HG02571 (cell line): ENCODE data around the gene SHMT2.
"Not testable (repeated sequence)": the region's sequence is repeated elsewhere in the genome, so short reads cannot be mapped to it uniquely, and the experiment has no call there.

Experiments used
- ATAC-seq: cut with Tn5 transposase; IDR thresholded peaks from one replicate; pipeline ENCODE4 v1.9.1; 2021; ENCODE audit warnings: mild to moderate bottlenecking, moderate library complexity; ENCODE audit not compliant: unreplicated experiment

SHMT2 gene

DNA sequence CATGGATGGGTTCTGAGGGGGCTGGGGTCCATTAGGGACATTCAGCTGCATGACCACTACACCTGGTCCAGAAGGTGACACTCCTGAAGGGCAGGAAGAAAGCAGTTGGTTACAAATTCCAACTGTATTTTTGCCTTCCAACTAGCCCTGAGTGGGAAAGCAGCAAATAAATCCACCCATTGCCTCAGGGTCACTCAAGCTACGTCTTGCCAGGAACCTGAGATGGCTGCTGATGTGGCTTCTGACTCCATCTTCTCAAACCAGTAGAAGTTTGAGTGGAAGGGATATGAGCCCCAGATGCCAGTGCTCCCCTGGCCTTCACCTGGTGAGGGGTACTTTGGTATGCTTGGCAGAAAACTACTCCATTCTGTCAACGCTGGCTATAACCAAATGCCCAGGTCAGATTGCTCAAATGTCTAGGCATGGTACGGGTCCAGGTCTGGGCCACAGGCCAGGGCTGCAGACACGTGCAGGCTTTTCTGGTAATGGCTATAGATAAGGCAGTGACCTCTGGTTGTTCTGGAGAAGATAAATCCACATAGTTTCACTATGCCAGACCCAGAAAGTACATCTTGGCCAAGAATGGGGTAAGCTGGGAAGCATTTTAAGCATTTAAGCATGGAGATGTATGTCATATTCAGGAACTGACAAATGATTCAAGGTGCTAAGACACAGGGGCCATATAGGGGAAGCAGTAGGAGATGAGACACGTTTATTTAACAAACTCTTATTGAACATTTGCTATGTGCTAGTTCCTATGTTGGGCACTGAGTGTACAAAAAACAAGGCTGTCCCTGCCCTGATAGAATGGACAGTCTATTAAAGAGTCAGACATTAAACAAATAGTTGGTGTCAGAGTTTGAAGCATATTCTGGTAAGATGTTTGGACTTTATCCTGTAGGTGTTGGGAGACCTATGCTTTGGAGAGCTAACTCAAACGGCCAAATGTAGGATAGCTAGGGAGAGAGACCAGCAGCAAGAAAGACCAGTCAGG, 29.8 kb downstream of the SHMT2 start:
- no peak for ATAC-seq

- ATAC-seq, result no peak
These were observed 30.9 kb downstream of the SHMT2 start for GRCh38 chr12:57260366-57260765.

DNA sequence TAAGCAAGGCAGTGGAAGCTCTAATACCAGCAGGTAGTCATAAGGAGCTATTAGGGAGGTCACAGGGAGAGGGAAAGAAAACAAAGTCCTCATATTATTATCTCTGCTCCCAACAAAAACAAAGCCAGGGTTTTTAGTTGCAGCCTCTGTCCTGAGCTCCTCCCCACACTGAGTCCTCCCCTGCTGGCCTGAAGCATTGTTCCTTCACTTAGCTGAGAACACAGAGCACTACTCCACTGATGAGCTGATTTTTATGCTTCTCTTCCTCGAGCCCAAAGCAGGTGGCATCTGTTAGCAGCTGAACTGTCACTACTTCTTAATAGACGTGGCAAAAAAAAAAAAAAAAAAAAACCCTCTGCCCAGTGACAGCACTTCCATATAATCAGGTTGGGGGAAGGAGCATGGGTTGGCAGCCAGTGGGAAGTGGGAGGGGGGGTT, 31.9 kb downstream of the SHMT2 start:
- no peak for ATAC-seq

- no peak for ATAC-seq
These were observed 32.8 kb downstream of the SHMT2 start for GRCh38 chr12:57262126-57262822.

DNA sequence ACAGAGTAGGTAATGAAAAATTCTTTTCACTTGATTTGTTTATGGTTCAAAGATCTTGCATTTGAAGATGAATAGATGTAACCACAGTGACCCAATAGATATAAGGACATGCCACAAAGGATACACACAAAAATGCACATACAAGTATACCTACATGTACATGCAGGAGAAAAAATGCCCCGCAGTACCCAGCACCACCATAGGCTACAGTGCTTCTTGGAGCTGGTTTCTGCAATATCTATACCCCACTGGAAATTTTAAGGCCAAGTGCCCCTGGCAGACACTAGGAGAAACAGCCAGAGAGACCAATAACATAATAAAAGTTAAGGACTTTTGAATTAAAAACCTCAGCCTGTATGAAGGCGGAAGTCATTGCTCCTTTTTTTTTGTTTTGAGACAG, 33.6 kb downstream of the SHMT2 start:
- ATAC-seq, result no peak

DNA sequence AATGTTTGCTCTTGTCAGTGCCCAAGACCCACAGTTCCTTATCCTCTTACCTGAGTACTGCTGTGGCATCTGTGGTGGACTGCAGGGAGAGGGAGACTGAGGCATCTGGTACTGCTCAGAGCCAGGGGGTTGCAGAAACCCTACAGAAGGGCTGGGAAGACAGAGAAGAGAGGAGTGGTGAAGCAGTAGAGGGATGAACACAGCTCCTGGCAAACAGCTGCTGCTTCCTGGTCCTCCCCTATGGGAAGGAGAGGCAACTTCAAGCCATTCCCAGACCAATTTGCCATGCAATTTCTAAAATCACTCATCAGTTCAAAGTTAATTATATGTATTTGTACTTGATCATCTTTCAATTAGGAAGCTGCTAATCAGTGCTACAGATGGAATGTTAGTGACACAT, 37.2 kb downstream of the SHMT2 start:
- no peak for ATAC-seq

- ATAC-seq, result no peak
These were observed 38.8 kb downstream of the SHMT2 start for GRCh38 chr12:57268264-57268663.

DNA sequence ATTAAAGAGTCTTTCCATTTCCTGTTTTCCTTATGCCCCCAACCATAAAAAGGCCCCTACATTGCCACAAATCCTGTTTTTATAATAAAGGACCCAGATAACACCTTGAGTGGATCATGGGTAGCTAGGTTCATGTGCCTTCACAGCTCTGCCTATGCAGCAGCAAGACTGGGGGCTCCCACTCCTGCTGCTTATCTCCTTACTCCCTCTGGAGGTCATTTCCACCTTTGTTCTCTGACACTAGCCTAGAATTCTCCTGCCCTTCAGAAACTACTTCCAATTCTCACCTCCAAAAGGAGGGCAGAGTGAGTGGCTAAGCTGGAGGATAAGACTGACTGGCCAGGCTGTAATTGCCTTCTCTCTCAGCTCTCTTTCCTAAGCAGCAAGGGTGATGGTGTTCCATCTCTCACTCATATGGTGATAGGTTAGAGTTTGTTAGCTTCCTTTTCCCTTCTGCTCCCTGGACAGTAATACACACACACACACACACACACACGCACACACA, 41.5 kb downstream of the SHMT2 start:
- no peak for ATAC-seq

GRCh38 chr12:57272337-57273151, 43.0 kb downstream of the SHMT2 start:
- no peak for ATAC-seq

GRCh38 chr12:57273516-57273915, 44.0 kb downstream of the SHMT2 start:
- ATAC-seq, result no peak

GRCh38 chr12:57276233-57276632, 46.7 kb downstream of the SHMT2 start:
- ATAC-seq, result not testable (repeated sequence)

DNA sequence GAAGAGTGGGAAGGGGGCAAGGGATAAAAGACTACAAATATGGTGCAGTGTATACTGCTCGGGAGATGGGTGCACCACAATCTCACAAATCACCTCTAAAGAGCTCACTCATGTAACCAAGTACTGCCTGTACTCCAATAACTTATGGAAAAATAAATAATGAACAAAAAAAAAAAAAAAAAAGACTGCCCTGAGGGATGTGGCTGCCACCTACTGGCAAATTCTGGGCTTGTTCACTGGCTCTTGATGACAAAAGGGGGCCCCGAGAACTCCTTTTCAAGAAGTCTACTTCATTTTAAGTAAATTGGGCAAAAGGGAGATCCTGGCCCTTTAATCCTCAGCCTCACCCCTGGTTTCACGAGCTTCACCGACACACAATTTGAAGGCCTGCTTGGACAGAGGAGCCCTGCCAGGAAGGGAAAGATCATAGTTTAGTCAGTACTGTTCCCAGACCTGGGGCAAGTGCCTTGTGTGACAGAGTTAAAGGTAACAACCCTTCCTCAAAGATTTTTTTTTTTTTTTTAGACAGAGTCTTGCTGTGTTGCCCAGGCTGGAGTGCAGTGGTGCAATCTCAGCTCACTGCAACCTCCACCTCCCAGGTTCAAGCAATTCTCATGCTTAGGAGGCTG, 47.5 kb downstream of the SHMT2 start:
- ATAC-seq, result no peak

- ATAC-seq, result no peak
These were observed 49.2 kb downstream of the SHMT2 start for GRCh38 chr12:57278465-57279381.

GRCh38 chr12:57280211-57281062, 50.9 kb downstream of the SHMT2 start:
- ATAC-seq, result peak; percentile 97

GRCh38 chr12:57282073-57282472, 52.6 kb downstream of the SHMT2 start:
- not testable (repeated sequence) for ATAC-seq
